ENCODE results near the gene GAL3ST2. TPM values are rescaled to one million over a fixed set of nuclear protein-coding genes. Genes with fewer than 3 reads are reported as not detected.

GAL3ST2 gene
- total RNA-seq, 2 experiments from 2014 or later, result 0.22 to 0.43 TPM

DNA sequence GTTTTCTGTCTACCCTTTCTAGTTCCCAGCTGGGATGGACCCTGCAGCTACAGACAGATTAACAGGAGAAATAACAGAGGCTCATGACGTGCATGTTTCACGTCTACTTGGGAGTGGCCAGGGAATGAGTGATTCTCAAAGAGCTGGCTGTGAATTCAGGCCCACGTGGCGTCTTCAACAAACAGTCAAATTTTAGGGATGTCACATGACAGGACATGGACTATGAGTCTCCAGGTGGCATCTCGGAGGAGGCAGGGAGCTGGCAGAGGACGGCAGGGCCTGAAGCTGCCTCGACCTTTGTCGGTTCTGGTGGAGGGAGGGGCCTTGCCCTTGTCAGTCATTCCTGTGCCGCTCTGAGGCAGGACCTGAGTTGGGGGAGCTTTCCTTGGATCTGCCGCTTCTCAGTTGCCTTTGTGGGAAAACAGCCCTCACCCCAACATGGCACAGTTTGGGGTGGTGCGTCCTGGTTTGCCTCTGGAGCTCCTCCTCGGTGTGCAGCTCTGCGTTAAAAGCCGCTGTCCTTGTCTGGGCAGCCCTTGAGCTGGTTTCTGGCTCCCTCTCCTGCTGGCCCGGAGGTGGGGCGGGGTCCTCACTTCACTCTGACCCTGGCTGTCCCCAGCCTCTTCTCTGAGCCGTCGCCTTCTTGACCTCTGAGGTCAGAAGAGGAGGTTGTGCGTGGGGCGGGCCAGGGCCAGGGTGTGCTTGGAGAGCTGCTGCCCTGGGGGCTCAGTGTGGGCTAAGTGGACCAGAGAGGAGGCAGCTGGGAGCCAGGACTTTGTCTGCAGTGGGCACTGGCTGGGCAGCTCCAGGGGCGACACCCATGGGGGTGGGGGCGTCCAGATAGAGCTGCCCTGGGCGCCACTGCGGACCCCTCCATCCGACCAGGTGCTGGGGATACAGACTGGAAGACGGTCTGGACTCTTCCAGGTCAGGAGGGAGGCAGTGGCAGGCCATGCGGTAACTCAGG is 12.1 kb upstream of the GAL3ST2 start:
- ATAC-seq (ENCODE audit: low read depth) (no peak), DNase-seq (no peak)
- peaks cover 11% of the 10 kb centered on the region for H3K36me3 Mint-ChIP-seq
- no peaks in the 10 kb centered on the region for H3K27me3 Mint-ChIP-seq
- H3K4me1 Mint-ChIP-seq, result peaks cover 18% of the 10 kb centered on the region
- no peak overlapping the region for H3K4me3 Mint-ChIP-seq
- no peak overlapping the region for H3K27ac Mint-ChIP-seq
- POLR2A ChIA-PET, result interaction anchor here (1.1 kb wide), 1 partner anchor 127 kb away, joined by 4 read pairs; the partner anchor contains the start of gene ATG4B
- peaks cover 4% of the 10 kb centered on the region for H3K9me3 Mint-ChIP-seq

GRCh38 chr2:241767464-241768250 is 9.0 kb upstream of the GAL3ST2 start:
- no peak overlapping the region for H3K4me3 Mint-ChIP-seq
- POLR2A ChIA-PET, result no interaction called here
- H3K4me1 Mint-ChIP-seq, result peaks cover 17% of the 10 kb centered on the region
- no peak overlapping the region for H3K27ac Mint-ChIP-seq
- no peaks in the 10 kb centered on the region for H3K27me3 Mint-ChIP-seq
- H3K36me3 Mint-ChIP-seq, result no peaks in the 10 kb centered on the region
- no peaks in the 10 kb centered on the region for H3K9me3 Mint-ChIP-seq
- DNase-seq (no peak), ATAC-seq (ENCODE audit: low read depth) (no peak)

DNA sequence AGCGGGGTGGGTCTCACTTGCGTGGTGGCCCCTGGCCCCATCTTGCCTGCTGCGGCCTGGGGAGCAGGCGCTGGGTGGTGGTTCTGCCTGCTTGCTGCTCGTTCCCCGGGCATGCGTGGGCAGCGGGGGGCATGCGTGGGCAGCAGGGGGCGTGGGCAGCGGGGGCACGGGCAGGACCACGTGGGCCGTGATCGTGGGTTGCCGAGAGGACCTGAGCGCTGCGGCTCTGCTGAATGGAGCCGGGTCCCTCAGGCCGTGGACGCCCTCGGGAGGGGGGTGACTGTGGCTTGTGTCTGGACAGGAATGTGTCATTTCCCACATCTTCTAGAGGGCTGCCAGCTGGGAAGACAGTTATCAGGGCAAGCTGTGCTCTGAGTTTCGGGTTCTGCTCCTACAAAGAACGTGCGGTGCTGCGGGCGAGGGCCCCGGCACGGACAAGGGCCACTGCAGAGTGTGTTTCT is 8.3 kb upstream of the GAL3ST2 start:
- Mint-ChIP-seq H3K27me3 (no peaks in the 10 kb centered on the region), H3K4me3 (no peak overlapping the region), H3K36me3 (no peaks in the 10 kb centered on the region), H3K9me3 (no peaks in the 10 kb centered on the region), H3K27ac (no peak overlapping the region), H3K4me1 (peaks cover 11% of the 10 kb centered on the region)
- POLR2A ChIA-PET, result no interaction called here
- ATAC-seq (ENCODE audit: low read depth) (no peak), DNase-seq (no peak)

GRCh38 chr2:241768850-241769249 is 7.8 kb upstream of the GAL3ST2 start:
- no peaks in the 10 kb centered on the region for H3K36me3 Mint-ChIP-seq
- no peak overlapping the region for H3K4me3 Mint-ChIP-seq
- peaks cover 8% of the 10 kb centered on the region for H3K4me1 Mint-ChIP-seq
- no peaks in the 10 kb centered on the region for H3K9me3 Mint-ChIP-seq
- no peaks in the 10 kb centered on the region for H3K27me3 Mint-ChIP-seq
- DNase-seq, result no peak
- POLR2A ChIA-PET, result interaction anchor here (0.7 kb wide), 1 partner anchor 36 kb away, joined by 4 read pairs; no protein-coding TSS in a partner anchor
- no peak for ATAC-seq (ENCODE audit: low read depth)
- H3K27ac Mint-ChIP-seq, result no peak overlapping the region

DNA sequence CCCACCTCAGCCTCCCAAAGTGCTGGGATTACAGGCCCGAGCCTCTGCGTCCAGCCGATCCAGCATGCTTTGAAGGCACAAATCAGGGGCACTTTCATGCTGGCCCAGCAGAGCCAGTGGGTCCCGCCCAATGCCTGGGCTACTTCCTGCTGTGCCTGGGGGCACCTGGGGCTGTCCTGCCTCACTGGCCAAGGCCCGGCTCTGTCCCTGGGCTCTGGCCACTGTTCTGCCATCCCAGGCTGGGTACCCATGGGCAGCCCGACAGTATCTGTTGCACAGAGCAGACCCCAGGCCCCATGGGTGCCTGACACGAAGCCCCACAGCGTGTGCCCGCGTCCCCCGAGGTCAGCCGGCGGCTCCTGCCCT is 6.8 kb upstream of the GAL3ST2 start:
- Mint-ChIP-seq H3K27ac (no peak overlapping the region), H3K27me3 (no peaks in the 10 kb centered on the region), H3K4me1 (peaks cover 5% of the 10 kb centered on the region), H3K4me3 (no peak overlapping the region), H3K9me3 (no peaks in the 10 kb centered on the region), H3K36me3 (no peaks in the 10 kb centered on the region)
- POLR2A ChIA-PET, result no interaction called here
- no peak for DNase-seq
- no peak for ATAC-seq (ENCODE audit: low read depth)

GRCh38 chr2:241770185-241770935 is 6.3 kb upstream of the GAL3ST2 start:
- H3K9me3 Mint-ChIP-seq, result no peaks in the 10 kb centered on the region
- no peak overlapping the region for H3K4me3 Mint-ChIP-seq
- no peaks in the 10 kb centered on the region for H3K27me3 Mint-ChIP-seq
- H3K27ac Mint-ChIP-seq, result no peak overlapping the region
- no peak for DNase-seq
- ATAC-seq (ENCODE audit: low read depth), result no peak
- H3K36me3 Mint-ChIP-seq, result no peaks in the 10 kb centered on the region
- peaks cover 5% of the 10 kb centered on the region for H3K4me1 Mint-ChIP-seq
- POLR2A ChIA-PET, result no interaction called here

DNA sequence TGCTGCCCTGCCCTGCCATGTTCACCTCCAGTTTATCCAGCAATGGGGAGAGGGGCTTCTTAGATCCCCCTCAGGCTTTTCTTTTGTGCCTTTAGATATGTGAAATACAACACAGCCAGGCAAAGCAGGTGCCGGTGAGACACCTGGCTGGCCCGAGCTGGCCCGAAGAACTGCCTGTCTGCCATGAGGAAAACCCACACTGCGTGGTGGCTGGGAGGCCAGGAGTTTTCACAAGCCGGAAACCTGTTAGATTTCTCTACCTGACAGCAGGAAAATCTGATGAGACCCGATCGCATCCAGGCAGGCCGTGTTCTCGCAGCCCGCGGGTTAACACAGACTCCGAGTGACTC is 5.7 kb upstream of the GAL3ST2 start:
- H3K9me3 Mint-ChIP-seq, result no peaks in the 10 kb centered on the region
- POLR2A ChIA-PET, result no interaction called here
- H3K36me3 Mint-ChIP-seq, result no peaks in the 10 kb centered on the region
- ATAC-seq (ENCODE audit: low read depth) (no peak), DNase-seq (no peak)
- peaks cover 5% of the 10 kb centered on the region for H3K4me1 Mint-ChIP-seq
- H3K27me3 Mint-ChIP-seq, result no peaks in the 10 kb centered on the region
- no peak overlapping the region for H3K27ac Mint-ChIP-seq
- H3K4me3 Mint-ChIP-seq, result no peak overlapping the region

DNA sequence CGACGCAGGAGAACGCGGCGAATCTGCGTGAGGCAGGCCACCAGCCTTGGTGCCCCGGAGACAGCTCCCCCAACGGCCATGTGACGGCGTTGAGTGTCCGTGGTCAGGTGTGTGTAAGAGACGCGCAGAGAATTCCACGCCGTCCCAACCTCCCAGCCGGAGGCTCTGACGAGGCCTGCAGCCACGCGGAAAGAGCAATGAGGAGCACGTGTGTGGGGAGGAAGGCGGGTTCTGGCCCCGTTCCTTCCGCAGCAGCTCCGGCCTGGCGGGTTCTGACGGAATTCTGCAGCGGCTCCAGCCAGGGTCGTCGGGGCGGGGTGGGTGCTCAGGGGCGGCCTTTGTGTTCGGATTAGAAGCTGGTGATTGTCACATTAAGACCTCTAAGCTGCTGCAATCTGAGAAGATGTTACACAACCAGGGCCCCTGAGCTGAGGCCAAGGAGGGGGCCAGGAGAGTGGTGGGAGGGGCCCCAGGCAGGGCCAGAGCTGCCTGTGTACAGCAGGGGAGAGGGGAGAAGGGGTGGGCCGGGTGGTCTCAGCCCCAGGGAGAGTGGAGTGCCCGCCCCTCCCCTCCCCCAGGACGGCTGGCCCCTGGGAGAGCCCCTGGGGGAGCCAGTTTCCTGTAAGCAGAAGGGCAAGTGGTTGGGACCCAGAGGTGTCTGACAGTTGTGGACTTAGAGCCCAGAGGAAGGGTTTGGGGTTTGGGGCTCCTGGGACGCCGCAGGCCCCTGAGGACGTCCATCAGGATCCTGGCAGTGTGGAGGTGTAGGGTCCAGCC is 5.1 kb upstream of the GAL3ST2 start:
- ATAC-seq (ENCODE audit: low read depth) (peak; percentile 35), DNase-seq (peak; percentile 32)
- POLR2A ChIA-PET, result no interaction called here
- Mint-ChIP-seq H3K36me3 (no peaks in the 10 kb centered on the region), H3K27ac (peak overlapping the region; percentile 82), H3K4me3 (peak overlapping the region; percentile 65), H3K9me3 (no peaks in the 10 kb centered on the region), H3K4me1 (peaks cover 5% of the 10 kb centered on the region), H3K27me3 (no peaks in the 10 kb centered on the region)

DNA sequence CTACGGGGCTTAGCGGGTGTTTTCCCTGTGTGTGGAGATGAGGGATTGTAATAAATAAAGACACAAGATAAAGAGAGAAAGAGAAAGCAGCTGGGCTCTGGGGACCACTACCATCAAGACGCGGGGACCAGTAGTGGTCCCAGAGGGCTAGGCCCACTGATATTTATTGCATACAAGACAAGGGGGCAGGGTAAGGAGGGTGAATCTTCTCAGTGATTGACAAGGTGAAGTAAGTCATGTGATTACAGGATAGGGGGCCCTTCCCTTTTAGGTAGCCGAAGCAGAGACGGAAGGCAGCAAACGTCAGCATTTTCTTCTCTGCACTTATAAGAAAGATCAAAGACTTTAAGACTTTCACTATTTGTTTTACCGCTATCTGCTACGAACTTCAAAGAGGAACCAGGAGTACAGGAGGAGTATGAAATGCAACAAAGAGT is 4.5 kb upstream of the GAL3ST2 start:
- H3K27ac Mint-ChIP-seq, result peak overlapping the region; percentile 82
- peak overlapping the region; percentile 65 for H3K4me3 Mint-ChIP-seq
- no peaks in the 10 kb centered on the region for H3K27me3 Mint-ChIP-seq
- POLR2A ChIA-PET, result no interaction called here
- DNase-seq (no peak), ATAC-seq (ENCODE audit: low read depth) (no peak)
- H3K9me3 Mint-ChIP-seq, result no peaks in the 10 kb centered on the region
- no peaks in the 10 kb centered on the region for H3K36me3 Mint-ChIP-seq
- H3K4me1 Mint-ChIP-seq, result peaks cover 5% of the 10 kb centered on the region

GRCh38 chr2:241773511-241774418 is 2.9 kb upstream of the GAL3ST2 start:
- DNase-seq, result peak; percentile 35
- POLR2A ChIA-PET, result no interaction called here

DNA sequence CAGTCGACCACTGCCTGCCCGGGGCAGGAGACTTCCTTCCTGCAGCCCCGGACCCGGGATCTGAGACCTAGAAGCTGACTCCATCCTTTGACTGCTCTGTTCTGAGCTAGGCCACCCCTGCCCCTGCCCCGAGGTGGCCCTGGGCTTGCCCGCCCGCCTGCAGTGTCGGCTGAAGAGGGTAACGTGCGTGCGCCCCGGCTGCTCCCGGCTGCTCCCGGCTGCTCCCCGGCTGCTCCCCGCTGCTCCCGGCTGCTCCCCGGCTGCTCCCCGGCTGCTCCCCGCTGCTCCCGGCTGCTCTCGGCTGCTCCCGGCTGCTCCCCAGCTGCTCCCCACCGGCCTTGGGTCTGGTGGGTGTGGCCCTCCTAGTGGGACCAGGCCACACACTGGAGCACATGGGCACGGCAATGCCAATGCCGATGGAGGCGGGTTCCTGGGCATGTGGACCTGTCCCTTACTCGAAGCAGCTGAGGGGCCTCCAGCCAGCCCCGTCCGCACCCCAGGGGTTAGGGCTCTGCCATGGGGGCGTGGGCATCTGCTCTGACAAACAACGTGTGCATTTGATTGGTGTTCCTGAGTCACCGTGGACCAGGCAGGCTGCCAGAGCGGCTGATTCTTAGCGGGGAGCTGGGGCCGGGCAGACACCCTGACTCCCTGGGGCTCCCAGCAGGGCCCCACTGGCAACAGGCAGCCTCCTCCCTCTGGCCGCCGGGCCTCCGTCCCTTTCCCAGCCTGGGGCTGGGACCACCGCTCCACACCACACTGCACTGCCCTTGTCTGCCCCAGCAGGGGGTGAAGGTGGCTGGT is 2.0 kb upstream of the GAL3ST2 start:
- POLR2A ChIA-PET, result no interaction called here
- no peak overlapping the region for H3K27ac Mint-ChIP-seq
- no peaks in the 10 kb centered on the region for H3K27me3 Mint-ChIP-seq
- DNase-seq, result no peak
- H3K9me3 Mint-ChIP-seq, result no peaks in the 10 kb centered on the region
- H3K4me1 Mint-ChIP-seq, result peaks cover 5% of the 10 kb centered on the region
- no peaks in the 10 kb centered on the region for H3K36me3 Mint-ChIP-seq
- no peak overlapping the region for H3K4me3 Mint-ChIP-seq
- ATAC-seq (ENCODE audit: low read depth), result no peak

More at GRCh38 chr2:241773511-241774418, 2.9 kb upstream of the GAL3ST2 start:
- no peak for ATAC-seq (ENCODE audit: low read depth)
- no peaks in the 10 kb centered on the region for H3K27me3 Mint-ChIP-seq
- peaks cover 5% of the 10 kb centered on the region for H3K4me1 Mint-ChIP-seq
- H3K27ac Mint-ChIP-seq, result no peak overlapping the region
- no peaks in the 10 kb centered on the region for H3K36me3 Mint-ChIP-seq
- H3K4me3 Mint-ChIP-seq, result no peak overlapping the region
- H3K9me3 Mint-ChIP-seq, result no peaks in the 10 kb centered on the region

Data from activated naive CD8-positive, alpha-beta T cell treated with anti-CD3 and anti-CD28 coated beads, Interleukin-2, amount 10 ng/mL, durations not matched to agents 7 days and 5 days (primary cell).